WERI-Rb-1 (cell line): ENCODE results near the gene TRNT1.

Source experiments
- DNase-seq: peaks from one replicate; pipeline ENCODE4 v3.0.0-alpha.2; 2020
- H3K27ac ChIP-seq: fragments of 250-450 bp; sonication (Bioruptor Pico); 2 replicates; pipeline ENCODE4 v1.5.1; 2020; ENCODE audit warnings: mild to moderate bottlenecking, moderate library complexity
- H3K27me3 ChIP-seq: fragments of 250-450 bp; sonication (Bioruptor Pico); 2 replicates; pipeline ENCODE4 v1.5.1; 2021; ENCODE audit warnings: mild to moderate bottlenecking, low read depth, moderate library complexity; ENCODE audit not compliant: insufficient read depth, severe bottlenecking
- H3K36me3 ChIP-seq: fragments of 250-450 bp; sonication (Bioruptor Pico); 2 replicates; pipeline ENCODE4 v1.5.1; 2020; ENCODE audit warnings: mild to moderate bottlenecking, moderate library complexity
- H3K4me3 ChIP-seq: 2 replicates; pipeline ENCODE4 v1.5.1; 2011; ENCODE audit warnings: low read depth, mild to moderate bottlenecking, control low read depth, low read length
- H3K9me3 ChIP-seq: fragments of 250-450 bp; sonication (Bioruptor Pico); 2 replicates; pipeline ENCODE4 v1.5.1; 2021; ENCODE audit warnings: mild to moderate bottlenecking, moderate library complexity; ENCODE audit not compliant: severe bottlenecking
- CTCF ChIP-seq: IDR thresholded peaks from 2 replicates; pipeline ENCODE4 v1.5.1; 2011; ENCODE audit warnings: low read depth, mild to moderate bottlenecking, control low read depth, inconsistent platforms, low read length

The TRNT1 gene

GRCh38 chr3:3126477-3127431 lies at the start of gene TRNT1:
TRNT1 (plus strand) TSS chr3:3126940; CDS start chr3:3129041, 2,101 bp downstream.
- H3K36me3 ChIP-seq = peaks cover 26% of the 10 kb centered on the region
- no peaks in the 10 kb centered on the region for H3K9me3 ChIP-seq
- H3K27me3 ChIP-seq = no peaks in the 10 kb centered on the region
- peak; percentile 95 for DNase-seq
- H3K4me3 ChIP-seq = peak within 1 kb of the TSS; percentile 61
- no peak for TF ChIP-seq CTCF
- H3K27ac ChIP-seq = peak within 1 kb of the TSS; percentile 94

GRCh38 chr3:3080309-3080708 lies 46.4 kb upstream of the TRNT1 start:
- H3K9me3 ChIP-seq = no peaks in the 10 kb centered on the region
- no peaks in the 10 kb centered on the region for H3K36me3 ChIP-seq
- H3K4me3 ChIP-seq = no peak overlapping the region
- TF ChIP-seq CTCF = no peak
- no peak overlapping the region for H3K27ac ChIP-seq
- no peak for DNase-seq
- no peaks in the 10 kb centered on the region for H3K27me3 ChIP-seq

DNA sequence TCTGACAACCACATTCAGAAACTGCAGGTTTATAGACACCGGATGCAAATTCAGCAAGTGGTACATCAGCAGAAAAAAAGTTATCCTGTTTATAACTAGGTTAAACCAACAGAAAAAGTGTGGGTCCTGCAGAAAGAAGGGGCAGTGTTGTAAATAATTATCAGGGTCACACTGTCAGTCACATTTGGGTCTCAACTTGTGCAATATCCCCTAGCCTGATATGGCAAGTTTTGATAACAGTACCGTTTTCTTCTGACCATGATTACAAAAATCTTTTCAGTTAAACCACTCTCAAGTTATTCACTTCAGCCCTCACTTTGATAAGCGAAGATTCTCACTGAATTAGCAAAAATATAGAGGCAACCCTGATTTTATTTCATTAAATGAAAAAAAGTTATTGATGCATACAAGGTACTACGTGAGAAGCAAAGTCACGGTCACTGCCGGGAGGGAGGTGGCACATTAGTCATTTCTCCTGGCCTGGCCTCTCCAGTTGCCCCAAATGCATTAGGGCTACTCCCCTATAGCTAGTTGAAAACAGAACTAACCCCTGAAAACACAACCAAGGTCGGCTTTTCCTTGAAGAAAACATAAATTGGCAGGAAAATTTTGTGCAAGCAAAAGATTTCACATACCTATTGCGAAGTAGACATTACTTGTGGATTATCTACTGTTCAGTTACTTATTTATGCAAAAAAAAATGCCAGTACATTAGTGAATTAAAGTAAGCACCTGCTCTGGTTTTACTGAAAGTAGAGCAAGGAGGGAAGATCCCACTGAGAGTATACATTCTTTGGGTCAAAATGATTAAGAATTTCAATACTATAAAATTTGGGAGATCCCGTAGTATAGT lies 45.1 kb upstream of the TRNT1 start:
- H3K4me3 ChIP-seq = no peak overlapping the region
- no peak for DNase-seq
- no peaks in the 10 kb centered on the region for H3K9me3 ChIP-seq
- H3K36me3 ChIP-seq = no peaks in the 10 kb centered on the region
- no peak overlapping the region for H3K27ac ChIP-seq
- no peaks in the 10 kb centered on the region for H3K27me3 ChIP-seq
- no peak for TF ChIP-seq CTCF

DNA sequence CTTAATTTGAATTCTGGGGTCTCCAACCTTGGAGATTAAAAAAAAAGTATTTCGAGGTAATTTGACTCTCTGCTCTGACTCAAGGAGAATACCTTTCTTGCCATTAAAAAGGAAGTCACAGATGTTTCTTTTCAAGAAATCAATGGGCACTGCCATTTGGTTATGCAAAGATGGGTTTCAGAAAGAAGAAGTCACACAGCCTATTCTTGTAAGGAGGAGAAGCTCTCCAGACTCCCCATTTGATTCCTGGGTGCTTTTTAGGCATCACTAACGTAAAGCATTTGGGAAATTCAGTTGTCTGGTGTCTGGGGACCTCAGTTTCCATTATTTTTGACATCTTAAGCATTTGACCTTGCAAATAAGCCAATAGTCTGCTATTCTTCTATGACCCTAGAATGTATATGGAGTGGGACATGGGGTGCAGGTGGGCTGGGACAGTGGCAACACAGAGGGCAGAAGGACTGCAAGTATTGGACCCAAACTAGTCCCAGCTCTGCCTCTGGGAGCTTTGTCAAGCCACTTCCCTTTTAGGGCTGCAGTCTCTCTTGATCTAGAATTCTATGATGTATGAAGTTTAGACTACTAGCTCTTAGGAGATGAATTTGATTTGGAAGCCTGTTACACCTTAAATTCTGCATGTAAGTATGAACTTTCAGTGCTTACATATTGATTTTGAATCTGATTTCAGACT lies 44.4 kb upstream of the TRNT1 start:
- TF ChIP-seq CTCF = no peak
- no peaks in the 10 kb centered on the region for H3K9me3 ChIP-seq
- H3K4me3 ChIP-seq = no peak overlapping the region
- no peaks in the 10 kb centered on the region for H3K27me3 ChIP-seq
- no peak overlapping the region for H3K27ac ChIP-seq
- DNase-seq = no peak
- no peaks in the 10 kb centered on the region for H3K36me3 ChIP-seq

DNA sequence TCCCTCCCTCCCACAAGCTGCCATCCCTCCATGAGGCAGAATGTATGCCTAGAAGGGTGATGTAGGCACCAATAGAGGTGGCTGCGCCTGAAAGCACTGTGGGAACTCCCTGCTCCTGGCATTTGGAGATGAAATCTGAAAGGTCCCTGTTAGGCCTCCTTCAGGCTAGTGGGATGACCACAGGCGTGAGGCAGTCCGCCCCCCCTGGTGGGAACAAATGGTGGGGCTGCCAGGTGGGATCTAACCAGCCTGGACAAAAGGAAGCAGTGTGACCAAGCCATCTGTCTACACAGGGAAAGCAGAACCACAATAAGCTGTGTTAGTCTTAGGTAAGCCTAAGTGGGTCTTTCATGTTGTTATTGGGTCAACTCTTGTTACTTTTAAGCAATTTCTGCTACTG lies 41.9 kb upstream of the TRNT1 start:
- no peak overlapping the region for H3K27ac ChIP-seq
- H3K36me3 ChIP-seq = no peaks in the 10 kb centered on the region
- no peaks in the 10 kb centered on the region for H3K9me3 ChIP-seq
- no peaks in the 10 kb centered on the region for H3K27me3 ChIP-seq
- no peak for TF ChIP-seq CTCF
- no peak overlapping the region for H3K4me3 ChIP-seq
- no peak for DNase-seq
